Measurements from ENCODE around the gene LRGUK.
"Not testable (repeated sequence)": the region's sequence is repeated elsewhere in the genome, so short reads cannot be mapped to it uniquely, and the experiment has no call there.

The LRGUK gene
- total RNA-seq, result 0.07 to 1.2 reads per million in 2 donors

- DNase-seq, result peak; percentile 55
These were observed at the start of gene LRGUK for GRCh38 chr7:134126966-134127848. TSS of gene LRGUK (plus strand) at chr7:134127340. CDS start at chr7:134127368, 28 bp downstream.

- not testable (repeated sequence) for DNase-seq
These were observed 49.6 kb upstream of the LRGUK start for GRCh38 chr7:134077560-134077959.

GRCh38 chr7:134078991-134079390 lies 48.1 kb upstream of the LRGUK start:
- DNase-seq, result no peak

- no peak for DNase-seq
These were observed 45.4 kb upstream of the LRGUK start for GRCh38 chr7:134081695-134082094.

- DNase-seq, result no peak
These were observed 43.2 kb upstream of the LRGUK start for GRCh38 chr7:134083766-134084487.

- no peak for DNase-seq
These were observed 42.5 kb upstream of the LRGUK start for GRCh38 chr7:134084488-134085144.

GRCh38 chr7:134085311-134085710 lies 41.8 kb upstream of the LRGUK start:
- DNase-seq, result no peak

- no peak for DNase-seq
These were observed 40.0 kb upstream of the LRGUK start for GRCh38 chr7:134086998-134087735.

GRCh38 chr7:134088199-134088598 lies 38.9 kb upstream of the LRGUK start:
- DNase-seq, result no peak

GRCh38 chr7:134089446-134089845 lies 37.7 kb upstream of the LRGUK start:
- DNase-seq, result no peak

GRCh38 chr7:134098072-134098471 lies 29.1 kb upstream of the LRGUK start:
- DNase-seq, result no peak

- DNase-seq, result no peak
These were observed 25.4 kb upstream of the LRGUK start for GRCh38 chr7:134101716-134102115.

GRCh38 chr7:134104166-134104565 lies 23.0 kb upstream of the LRGUK start:
- no peak for DNase-seq

GRCh38 chr7:134105841-134106240 lies 21.3 kb upstream of the LRGUK start:
- DNase-seq, result no peak

- DNase-seq, result no peak
These were observed 18.3 kb upstream of the LRGUK start for GRCh38 chr7:134108802-134109201.

- DNase-seq, result no peak
These were observed 13.5 kb upstream of the LRGUK start for GRCh38 chr7:134113655-134114054.

GRCh38 chr7:134114992-134115391 lies 12.1 kb upstream of the LRGUK start:
- DNase-seq, result no peak

GRCh38 chr7:134120405-134120804 lies 6.7 kb upstream of the LRGUK start:
- DNase-seq, result no peak

GRCh38 chr7:134121632-134122139 lies 5.5 kb upstream of the LRGUK start:
- DNase-seq, result no peak

GRCh38 chr7:134122980-134123379 lies 4.2 kb upstream of the LRGUK start:
- DNase-seq, result no peak

GRCh38 chr7:134126146-134126545 lies 994 bp upstream of the LRGUK start:
- DNase-seq, result no peak

GRCh38 chr7:134126596-134126965 lies 559 bp upstream of the LRGUK start:
- no peak for DNase-seq

- DNase-seq, result no peak
These were observed 1.7 kb downstream of the LRGUK start for GRCh38 chr7:134128829-134129228.

Measured in T-helper 9 cell (primary cell).